Measurements from ENCODE around the gene DNAH5. TPM values are rescaled to one million over a fixed set of nuclear protein-coding genes. Genes with fewer than 3 reads are reported as not detected.
"Not testable (repeated sequence)": the region's sequence is repeated elsewhere in the genome, so short reads cannot be mapped to it uniquely, and the experiment has no call there.

Gene DNAH5
- 0.86 and 2.4 TPM in 2 replicates for total RNA-seq (2014; rRNA removed; shearing (Covaris generic))

GRCh38 chr5:13944560-13945199 lies at the start of gene DNAH5:
DNAH5 (minus strand) TSS chr5:13944688; CDS start chr5:13944438, 250 bp downstream.
- no peak for DNase-seq (ENCODE audit: low spot score)
- in situ Hi-C loops (cut with HindIII; ENCODE audit: low sequenced_read_pairs) = no loop called here

- in situ Hi-C loops (cut with HindIII; ENCODE audit: low sequenced_read_pairs) = loop anchor here (25.0 kb wide), 2 partner anchors 293 to 368 kb away; no protein-coding TSS in a partner anchor
- DNase-seq (ENCODE audit: low spot score) = no peak
Observed at GRCh38 chr5:13993926-13994325, 49.4 kb upstream of the DNAH5 start.

GRCh38 chr5:13992795-13993194 lies 48.3 kb upstream of the DNAH5 start:
- no peak for DNase-seq (ENCODE audit: low spot score)
- in situ Hi-C loops (cut with HindIII; ENCODE audit: low sequenced_read_pairs) = loop anchor here (25.0 kb wide), 2 partner anchors 295 to 370 kb away; no protein-coding TSS in a partner anchor

GRCh38 chr5:13991365-13991764 lies 46.9 kb upstream of the DNAH5 start:
- DNase-seq (ENCODE audit: low spot score) = no peak
- in situ Hi-C loops (cut with HindIII; ENCODE audit: low sequenced_read_pairs) = loop anchor here (25.0 kb wide), 2 partner anchors 296 to 371 kb away; no protein-coding TSS in a partner anchor

GRCh38 chr5:13990896-13991295 lies 46.4 kb upstream of the DNAH5 start:
- in situ Hi-C loops (cut with HindIII; ENCODE audit: low sequenced_read_pairs) = loop anchor here (25.0 kb wide), 2 partner anchors 296 to 371 kb away; no protein-coding TSS in a partner anchor

GRCh38 chr5:13989832-13990231 lies 45.3 kb upstream of the DNAH5 start:
- DNase-seq (ENCODE audit: low spot score) = no peak
- in situ Hi-C loops (cut with HindIII; ENCODE audit: low sequenced_read_pairs) = loop anchor here (25.0 kb wide), 2 partner anchors 297 to 372 kb away; no protein-coding TSS in a partner anchor

More at GRCh38 chr5:13990896-13991295, 46.4 kb upstream of the DNAH5 start:
- DNase-seq (ENCODE audit: low spot score) = no peak

GRCh38 chr5:13987843-13988464 lies 43.5 kb upstream of the DNAH5 start:
- in situ Hi-C loops (cut with HindIII; ENCODE audit: low sequenced_read_pairs) = loop anchor here (25.0 kb wide), 2 partner anchors 299 to 374 kb away; no protein-coding TSS in a partner anchor
- peak; percentile 76 for DNase-seq (ENCODE audit: low spot score)

GRCh38 chr5:13985731-13986418 lies 41.4 kb upstream of the DNAH5 start:
- in situ Hi-C loops (cut with HindIII; ENCODE audit: low sequenced_read_pairs) = loop anchor here (25.0 kb wide), 2 partner anchors 301 to 376 kb away; no protein-coding TSS in a partner anchor
- DNase-seq (ENCODE audit: low spot score) = no peak

- in situ Hi-C loops (cut with HindIII; ENCODE audit: low sequenced_read_pairs) = loop anchor here (25.0 kb wide), 2 partner anchors 302 to 377 kb away; no protein-coding TSS in a partner anchor
- not testable (repeated sequence) for DNase-seq (ENCODE audit: low spot score)
Observed at GRCh38 chr5:13984888-13985287, 40.4 kb upstream of the DNAH5 start.

- peak; percentile 45 for DNase-seq (ENCODE audit: low spot score)
- in situ Hi-C loops (cut with HindIII; ENCODE audit: low sequenced_read_pairs) = loop anchor here (25.0 kb wide), 2 partner anchors 310 to 385 kb away; no protein-coding TSS in a partner anchor
Observed at GRCh38 chr5:13976867-13977830, 32.7 kb upstream of the DNAH5 start.

GRCh38 chr5:13976223-13976622 lies 31.7 kb upstream of the DNAH5 start:
- in situ Hi-C loops (cut with HindIII; ENCODE audit: low sequenced_read_pairs) = loop anchor here (25.0 kb wide), 2 partner anchors 311 to 386 kb away; no protein-coding TSS in a partner anchor
- no peak for DNase-seq (ENCODE audit: low spot score)

GRCh38 chr5:13975246-13975645 lies 30.8 kb upstream of the DNAH5 start:
- in situ Hi-C loops (cut with HindIII; ENCODE audit: low sequenced_read_pairs) = loop anchor here (25.0 kb wide), 2 partner anchors 312 to 387 kb away; no protein-coding TSS in a partner anchor
- DNase-seq (ENCODE audit: low spot score) = peak; percentile 57

- DNase-seq (ENCODE audit: low spot score) = no peak
- in situ Hi-C loops (cut with HindIII; ENCODE audit: low sequenced_read_pairs) = no loop called here
Observed at GRCh38 chr5:13973724-13974123, 29.2 kb upstream of the DNAH5 start.

- in situ Hi-C loops (cut with HindIII; ENCODE audit: low sequenced_read_pairs) = no loop called here
- DNase-seq (ENCODE audit: low spot score) = no peak
Observed at GRCh38 chr5:13972029-13972428, 27.5 kb upstream of the DNAH5 start.

GRCh38 chr5:13957032-13957645 lies 12.7 kb upstream of the DNAH5 start:
- DNase-seq (ENCODE audit: low spot score) = peak; percentile 88
- in situ Hi-C loops (cut with HindIII; ENCODE audit: low sequenced_read_pairs) = no loop called here

GRCh38 chr5:13956471-13956870 lies 12.0 kb upstream of the DNAH5 start:
- in situ Hi-C loops (cut with HindIII; ENCODE audit: low sequenced_read_pairs) = no loop called here
- no peak for DNase-seq (ENCODE audit: low spot score)

GRCh38 chr5:13955896-13956295 lies 11.4 kb upstream of the DNAH5 start:
- DNase-seq (ENCODE audit: low spot score) = no peak

GRCh38 chr5:13946111-13946510 lies 1.6 kb upstream of the DNAH5 start:
- in situ Hi-C loops (cut with HindIII; ENCODE audit: low sequenced_read_pairs) = no loop called here
- peak; percentile 67 for DNase-seq (ENCODE audit: low spot score)

More at GRCh38 chr5:13955896-13956295, 11.4 kb upstream of the DNAH5 start:
- in situ Hi-C loops (cut with HindIII; ENCODE audit: low sequenced_read_pairs) = no loop called here

All from G401 (cell line).